ENCODE results near the gene GPR153.

GRCh38 chr1:6298940-6299465 is 38.1 kb upstream of the GPR153 start:
- TF ChIP-seq CTCF (IDR thresholded peaks at IDR 0.05) (no peak), POLR2A (IDR thresholded peaks at IDR 0.05) (no peak)

Measured in Peyer's patch (tissue), 4 donors.